ENCODE data around the gene GDPD1.

Gene GDPD1

DNA sequence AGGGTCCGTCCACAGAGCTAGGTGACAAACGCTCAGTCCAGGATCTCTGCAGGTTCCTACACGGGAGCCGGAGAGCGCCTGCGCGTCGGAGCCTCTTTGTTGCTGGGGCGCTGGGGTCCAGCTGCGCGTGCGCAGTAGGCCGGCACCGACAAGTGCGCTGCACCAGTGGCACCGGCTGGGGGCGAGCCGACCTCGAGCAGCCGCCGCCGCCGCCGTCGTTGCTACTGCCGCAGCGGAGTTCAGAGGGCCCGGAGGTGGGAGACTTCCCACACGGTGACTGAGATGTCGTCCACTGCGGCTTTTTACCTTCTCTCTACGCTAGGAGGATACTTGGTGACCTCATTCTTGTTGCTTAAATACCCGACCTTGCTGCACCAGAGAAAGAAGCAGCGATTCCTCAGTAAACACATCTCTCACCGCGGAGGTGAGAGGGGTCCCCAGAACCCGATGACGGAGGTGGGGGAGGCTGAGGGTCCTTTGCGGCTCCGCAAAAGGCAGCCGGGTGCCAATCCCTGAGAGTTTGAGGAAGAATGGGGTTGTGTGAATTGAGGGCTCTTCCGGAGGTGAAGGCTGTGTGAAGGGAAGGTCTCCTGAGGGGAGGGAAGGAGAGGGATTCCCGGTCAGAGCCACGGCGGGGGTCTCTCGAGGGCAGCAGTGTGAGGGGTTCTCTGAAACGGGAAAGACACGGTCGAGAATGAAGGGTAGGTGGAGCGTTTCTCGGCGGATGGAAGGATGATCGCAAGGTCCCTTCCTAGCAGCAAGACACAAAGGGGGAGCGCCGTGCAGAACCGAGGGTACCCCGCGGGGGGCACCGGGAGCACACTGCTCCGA, at the start of gene GDPD1 (continued):
- TF ChIP-seq, protein P1, sequence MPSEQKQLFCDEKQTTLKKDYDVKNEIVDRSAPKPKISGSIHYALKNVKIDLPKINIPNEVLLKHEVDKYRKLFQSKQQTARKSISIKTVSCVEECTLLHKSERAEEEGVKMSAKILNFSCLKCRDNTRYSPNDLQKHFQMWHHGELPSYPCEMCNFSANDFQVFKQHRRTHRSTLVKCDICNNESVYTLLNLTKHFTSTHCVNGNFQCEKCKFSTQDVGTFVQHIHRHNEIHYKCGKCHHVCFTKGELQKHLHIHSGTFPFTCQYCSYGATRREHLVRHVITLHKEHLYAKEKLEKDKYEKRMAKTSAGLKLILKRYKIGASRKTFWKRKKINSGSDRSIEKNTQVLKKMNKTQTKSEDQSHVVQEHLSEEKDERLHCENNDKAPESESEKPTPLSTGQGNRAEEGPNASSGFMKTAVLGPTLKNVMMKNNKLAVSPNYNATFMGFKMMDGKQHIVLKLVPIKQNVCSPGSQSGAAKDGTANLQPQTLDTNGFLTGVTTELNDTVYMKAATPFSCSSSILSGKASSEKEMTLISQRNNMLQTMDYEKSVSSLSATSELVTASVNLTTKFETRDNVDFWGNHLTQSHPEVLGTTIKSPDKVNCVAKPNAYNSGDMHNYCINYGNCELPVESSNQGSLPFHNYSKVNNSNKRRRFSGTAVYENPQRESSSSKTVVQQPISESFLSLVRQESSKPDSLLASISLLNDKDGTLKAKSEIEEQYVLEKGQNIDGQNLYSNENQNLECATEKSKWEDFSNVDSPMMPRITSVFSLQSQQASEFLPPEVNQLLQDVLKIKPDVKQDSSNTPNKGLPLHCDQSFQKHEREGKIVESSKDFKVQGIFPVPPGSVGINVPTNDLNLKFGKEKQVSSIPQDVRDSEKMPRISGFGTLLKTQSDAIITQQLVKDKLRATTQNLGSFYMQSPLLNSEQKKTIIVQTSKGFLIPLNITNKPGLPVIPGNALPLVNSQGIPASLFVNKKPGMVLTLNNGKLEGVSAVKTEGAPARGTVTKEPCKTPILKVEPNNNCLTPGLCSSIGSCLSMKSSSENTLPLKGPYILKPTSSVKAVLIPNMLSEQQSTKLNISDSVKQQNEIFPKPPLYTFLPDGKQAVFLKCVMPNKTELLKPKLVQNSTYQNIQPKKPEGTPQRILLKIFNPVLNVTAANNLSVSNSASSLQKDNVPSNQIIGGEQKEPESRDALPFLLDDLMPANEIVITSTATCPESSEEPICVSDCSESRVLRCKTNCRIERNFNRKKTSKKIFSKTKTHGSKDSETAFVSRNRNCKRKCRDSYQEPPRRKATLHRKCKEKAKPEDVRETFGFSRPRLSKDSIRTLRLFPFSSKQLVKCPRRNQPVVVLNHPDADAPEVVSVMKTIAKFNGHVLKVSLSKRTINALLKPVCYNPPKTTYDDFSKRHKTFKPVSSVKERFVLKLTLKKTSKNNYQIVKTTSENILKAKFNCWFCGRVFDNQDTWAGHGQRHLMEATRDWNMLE (tag by site-specific recombination; conservative IDR thresholded peaks at IDR 0.05; ENCODE audit: low read depth): 0 out of 2 replicates have a peak, but pooled peaks have one; percentile 17
- TF ChIP-seq ZNF433 (tag by site-specific recombination; IDR thresholded peaks at IDR 0.05; ENCODE audit: low read depth): no peak
- no peak for TF ChIP-seq YY1 (tag by site-specific recombination; IDR thresholded peaks at IDR 0.05)
- no peak for TF ChIP-seq SETDB1 (IDR thresholded peaks at IDR 0.05; ENCODE audit: insufficient read length, low read length)
- TF ChIP-seq, protein P2, sequence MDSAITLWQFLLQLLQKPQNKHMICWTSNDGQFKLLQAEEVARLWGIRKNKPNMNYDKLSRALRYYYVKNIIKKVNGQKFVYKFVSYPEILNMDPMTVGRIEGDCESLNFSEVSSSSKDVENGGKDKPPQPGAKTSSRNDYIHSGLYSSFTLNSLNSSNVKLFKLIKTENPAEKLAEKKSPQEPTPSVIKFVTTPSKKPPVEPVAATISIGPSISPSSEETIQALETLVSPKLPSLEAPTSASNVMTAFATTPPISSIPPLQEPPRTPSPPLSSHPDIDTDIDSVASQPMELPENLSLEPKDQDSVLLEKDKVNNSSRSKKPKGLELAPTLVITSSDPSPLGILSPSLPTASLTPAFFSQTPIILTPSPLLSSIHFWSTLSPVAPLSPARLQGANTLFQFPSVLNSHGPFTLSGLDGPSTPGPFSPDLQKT (IDR thresholded peaks at IDR 0.05; ENCODE audit: borderline replicate concordance, low read depth, low read length): no peak
- TF ChIP-seq FEZF1 (tag by site-specific recombination; IDR thresholded peaks at IDR 0.05): no peak
- no peak for TF ChIP-seq ZNF404 (tag by site-specific recombination; IDR thresholded peaks at IDR 0.05)
- TF ChIP-seq HOXD13 (CRISPR knock-in tag; IDR thresholded peaks at IDR 0.05; ENCODE audit: borderline replicate concordance): no peak
- no peak for TF ChIP-seq ZBTB1 (tag by site-specific recombination; IDR thresholded peaks at IDR 0.05)
- no peak for TF ChIP-seq HOXA7 (CRISPR knock-in tag; IDR thresholded peaks at IDR 0.05; ENCODE audit: borderline replicate concordance)
- TF ChIP-seq ZNF624 (tag by site-specific recombination; IDR thresholded peaks at IDR 0.05): no peak
- TF ChIP-seq ZNF621 (tag by site-specific recombination; IDR thresholded peaks at IDR 0.05): no peak
- TF ChIP-seq ZNF654 (tag by site-specific recombination; IDR thresholded peaks at IDR 0.05; ENCODE audit: low read depth): peak; percentile 53
- no peak; the same call in 1 of the 2 replicates for TF ChIP-seq KLF9 (tag by site-specific recombination; IDR thresholded peaks at IDR 0.05; ENCODE audit: low read depth)
- TF ChIP-seq ZNF394 (tag by site-specific recombination; IDR thresholded peaks at IDR 0.05; ENCODE audit: borderline replicate concordance): peak; percentile 23; the same call in 1 of the 2 replicates
- no peak for TF ChIP-seq ZNF121 (tag by site-specific recombination; IDR thresholded peaks at IDR 0.05)
- TF ChIP-seq ZNF24 (tag by site-specific recombination; IDR thresholded peaks at IDR 0.05): peak; percentile 73
- no peak for TF ChIP-seq GFI1B (tag by site-specific recombination; IDR thresholded peaks at IDR 0.05)
- TF ChIP-seq SCRT1 (tag by site-specific recombination; IDR thresholded peaks at IDR 0.05; ENCODE audit: borderline replicate concordance): no peak
- TF ChIP-seq ZNF792 (tag by site-specific recombination; IDR thresholded peaks at IDR 0.05): no peak
- no peak for TF ChIP-seq ZNF571 (tag by site-specific recombination; IDR thresholded peaks at IDR 0.05)
- no peak for TF ChIP-seq ZNF133 (tag by site-specific recombination; IDR thresholded peaks at IDR 0.05)
- TF ChIP-seq SCRT2 (tag by site-specific recombination; IDR thresholded peaks at IDR 0.05): peak; percentile 50; the same call in 1 of the 2 replicates
- no peak for TF ChIP-seq ZNF664 (tag by site-specific recombination; IDR thresholded peaks at IDR 0.05)
- no peak for TF ChIP-seq ZNF311 (tag by site-specific recombination; IDR thresholded peaks at IDR 0.05; ENCODE audit: borderline replicate concordance)
- TF ChIP-seq, protein P3, sequence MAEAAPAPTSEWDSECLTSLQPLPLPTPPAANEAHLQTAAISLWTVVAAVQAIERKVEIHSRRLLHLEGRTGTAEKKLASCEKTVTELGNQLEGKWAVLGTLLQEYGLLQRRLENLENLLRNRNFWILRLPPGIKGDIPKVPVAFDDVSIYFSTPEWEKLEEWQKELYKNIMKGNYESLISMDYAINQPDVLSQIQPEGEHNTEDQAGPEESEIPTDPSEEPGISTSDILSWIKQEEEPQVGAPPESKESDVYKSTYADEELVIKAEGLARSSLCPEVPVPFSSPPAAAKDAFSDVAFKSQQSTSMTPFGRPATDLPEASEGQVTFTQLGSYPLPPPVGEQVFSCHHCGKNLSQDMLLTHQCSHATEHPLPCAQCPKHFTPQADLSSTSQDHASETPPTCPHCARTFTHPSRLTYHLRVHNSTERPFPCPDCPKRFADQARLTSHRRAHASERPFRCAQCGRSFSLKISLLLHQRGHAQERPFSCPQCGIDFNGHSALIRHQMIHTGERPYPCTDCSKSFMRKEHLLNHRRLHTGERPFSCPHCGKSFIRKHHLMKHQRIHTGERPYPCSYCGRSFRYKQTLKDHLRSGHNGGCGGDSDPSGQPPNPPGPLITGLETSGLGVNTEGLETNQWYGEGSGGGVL (tag by site-specific recombination; IDR thresholded peaks at IDR 0.05): peak; percentile 92
- peak; percentile 75 for TF ChIP-seq ZNF600 (tag by site-specific recombination; IDR thresholded peaks at IDR 0.05)
- TF ChIP-seq KLF10 (tag by site-specific recombination; IDR thresholded peaks at IDR 0.05): no peak
- TF ChIP-seq ZNF48 (tag by site-specific recombination; IDR thresholded peaks at IDR 0.05): no peak
- no peak for TF ChIP-seq ZNF211 (tag by site-specific recombination; IDR thresholded peaks at IDR 0.05; ENCODE audit: low read depth)
- no peak; the same call in 1 of the 2 replicates for TF ChIP-seq MZF1 (tag by site-specific recombination; IDR thresholded peaks at IDR 0.05; ENCODE audit: borderline replicate concordance)
- no peak for TF ChIP-seq ZNF350 (tag by site-specific recombination; IDR thresholded peaks at IDR 0.05)
- no peak for TF ChIP-seq ZNF623 (tag by site-specific recombination; IDR thresholded peaks at IDR 0.05)
- no peak for TF ChIP-seq YY2 (tag by site-specific recombination; IDR thresholded peaks at IDR 0.05)
- peak; percentile 27; the same call in 1 of the 2 replicates for TF ChIP-seq MYNN (tag by site-specific recombination; IDR thresholded peaks at IDR 0.05; ENCODE audit: borderline replicate concordance)
